Thoracic aorta (tissue), 2 donors: ENCODE data around the gene TBPL1. TPM values are rescaled to one million over a fixed set of nuclear protein-coding genes. Genes with fewer than 3 reads are reported as not detected.

ENCODE experiments used
- ATAC-seq: fragments of 150-250 bp; one replicate; pipeline ENCODE4 v1.8.0; 2017; ENCODE audit warnings: low read depth; ENCODE audit not compliant: insufficient number of reproducible peaks, low FRiP score
- DNase-seq: peaks from one replicate; pipeline ENCODE4 v3.0.0-alpha.2; 2020; ENCODE audit warnings: low spot score
- H3K27ac ChIP-seq, 2 donors: fragments of 200-600 bp; sonication (generic); 1 replicate in 1 of 2; 2 replicates in 1 of 2; pipeline ENCODE4 v1.5.1; 2016; ENCODE audit warnings: mild to moderate bottlenecking in 2 of 2, moderate library complexity in 2 of 2
- H3K27me3 ChIP-seq: fragments of 200-600 bp; sonication (generic); replicated peaks from 2 replicates; pipeline ENCODE4 v1.6.0; 2016; ENCODE audit warnings: mild to moderate bottlenecking; ENCODE audit not compliant: insufficient read depth
- H3K36me3 ChIP-seq: fragments of 200-600 bp; sonication (generic); one replicate; pipeline ENCODE4 v1.5.1; 2016
- H3K4me1 ChIP-seq, 2 donors: fragments of 200-600 bp; sonication (generic); 1 replicate in 1 of 2; 2 replicates in 1 of 2; pipeline versions ENCODE4 v1.5.1 to v1.6.0; 2016; ENCODE audit warnings: low read depth in 2 of 2, mild to moderate bottlenecking in 1 of 2; ENCODE audit not compliant: control insufficient read depth in 1 of 2
- H3K4me3 ChIP-seq: fragments of 200-600 bp; sonication (generic); 2 replicates; pipeline ENCODE4 v1.5.1; 2016; ENCODE audit warnings: mild to moderate bottlenecking
- H3K9me3 ChIP-seq: fragments of 200-600 bp; sonication (generic); 2 replicates; pipeline ENCODE4 v1.5.1; 2016
- total RNA-seq, 2 donors: library from RNA; depleted of rRNA; stranded (reverse); fragments of >200 nt; gene quantifications; one replicate each; pipeline versions ENCODE4 v1.1.0 to v1.2.3, GENCODE V29; 2016
- TF ChIP-seq, protein P1 (sequence below): fragments of 200-600 bp; sonication (generic); IDR thresholded peaks from one replicate; pipeline ENCODE4 v1.5.1; 2019; ENCODE audit warnings: antibody characterized with exemption

Gene TBPL1
- total RNA-seq, 2 donors from 2014 or later, result 6.1 to 8.5 TPM

DNA sequence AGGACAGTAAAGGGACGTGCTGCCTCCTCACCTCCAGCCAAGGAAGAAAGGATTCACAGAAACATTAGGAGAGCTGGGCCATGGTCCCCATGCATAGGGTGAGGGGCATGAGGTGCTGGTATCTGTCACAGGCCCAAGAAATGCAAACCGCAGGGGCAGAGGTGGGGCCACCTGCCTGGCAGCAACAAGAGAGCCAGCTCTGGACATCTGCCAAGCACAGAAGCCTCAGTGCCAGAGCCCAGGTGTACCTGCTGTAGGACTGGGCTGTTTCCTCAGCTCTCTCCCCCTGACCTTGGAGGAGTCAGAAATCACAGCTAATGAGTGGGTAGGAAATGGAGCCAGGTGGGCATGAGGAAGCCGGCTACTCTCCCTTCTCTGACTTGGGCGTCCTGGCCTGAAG lies 54.1 kb downstream of the TBPL1 start:
- Histone ChIP-seq H3K27me3 (no peaks in the 10 kb centered on the region), H3K27ac (no peak overlapping the region), H3K4me3 (no peak overlapping the region), H3K4me1 (peaks cover 16 to 30% of the 10 kb centered on the region in 2 donors), H3K9me3 (no peaks in the 10 kb centered on the region), H3K36me3 (no peaks in the 10 kb centered on the region)
- no peak for ATAC-seq
- DNase-seq, result no peak
- TF ChIP-seq, protein P1, sequence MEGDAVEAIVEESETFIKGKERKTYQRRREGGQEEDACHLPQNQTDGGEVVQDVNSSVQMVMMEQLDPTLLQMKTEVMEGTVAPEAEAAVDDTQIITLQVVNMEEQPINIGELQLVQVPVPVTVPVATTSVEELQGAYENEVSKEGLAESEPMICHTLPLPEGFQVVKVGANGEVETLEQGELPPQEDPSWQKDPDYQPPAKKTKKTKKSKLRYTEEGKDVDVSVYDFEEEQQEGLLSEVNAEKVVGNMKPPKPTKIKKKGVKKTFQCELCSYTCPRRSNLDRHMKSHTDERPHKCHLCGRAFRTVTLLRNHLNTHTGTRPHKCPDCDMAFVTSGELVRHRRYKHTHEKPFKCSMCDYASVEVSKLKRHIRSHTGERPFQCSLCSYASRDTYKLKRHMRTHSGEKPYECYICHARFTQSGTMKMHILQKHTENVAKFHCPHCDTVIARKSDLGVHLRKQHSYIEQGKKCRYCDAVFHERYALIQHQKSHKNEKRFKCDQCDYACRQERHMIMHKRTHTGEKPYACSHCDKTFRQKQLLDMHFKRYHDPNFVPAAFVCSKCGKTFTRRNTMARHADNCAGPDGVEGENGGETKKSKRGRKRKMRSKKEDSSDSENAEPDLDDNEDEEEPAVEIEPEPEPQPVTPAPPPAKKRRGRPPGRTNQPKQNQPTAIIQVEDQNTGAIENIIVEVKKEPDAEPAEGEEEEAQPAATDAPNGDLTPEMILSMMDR, result no peak

DNA sequence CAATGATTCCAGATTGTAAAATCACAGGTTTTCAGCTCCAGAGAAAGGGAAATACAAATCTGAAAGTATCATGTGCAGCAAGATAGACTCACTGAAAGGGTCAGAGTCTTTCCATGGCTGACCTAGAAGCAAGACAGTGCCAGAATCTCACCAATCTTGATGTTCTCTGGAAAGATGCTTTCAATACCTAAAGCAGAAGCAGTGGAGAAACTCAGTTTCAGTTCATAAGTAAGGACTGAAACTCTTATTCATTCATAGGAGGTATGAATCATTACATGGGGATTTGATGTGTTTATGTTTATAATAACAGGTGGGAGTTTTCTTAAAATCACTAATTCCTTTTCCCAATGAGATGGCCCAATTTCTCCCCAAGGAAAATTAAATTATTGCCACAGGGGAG lies 56.9 kb downstream of the TBPL1 start:
- Histone ChIP-seq H3K4me1 (peaks cover 3 to 4% of the 10 kb centered on the region in 2 donors), H3K36me3 (no peaks in the 10 kb centered on the region), H3K4me3 (no peak overlapping the region), H3K27me3 (no peaks in the 10 kb centered on the region), H3K9me3 (no peaks in the 10 kb centered on the region), H3K27ac (no peak overlapping the region)
- TF ChIP-seq, protein P1, result no peak
- DNase-seq (no peak), ATAC-seq (no peak)

DNA sequence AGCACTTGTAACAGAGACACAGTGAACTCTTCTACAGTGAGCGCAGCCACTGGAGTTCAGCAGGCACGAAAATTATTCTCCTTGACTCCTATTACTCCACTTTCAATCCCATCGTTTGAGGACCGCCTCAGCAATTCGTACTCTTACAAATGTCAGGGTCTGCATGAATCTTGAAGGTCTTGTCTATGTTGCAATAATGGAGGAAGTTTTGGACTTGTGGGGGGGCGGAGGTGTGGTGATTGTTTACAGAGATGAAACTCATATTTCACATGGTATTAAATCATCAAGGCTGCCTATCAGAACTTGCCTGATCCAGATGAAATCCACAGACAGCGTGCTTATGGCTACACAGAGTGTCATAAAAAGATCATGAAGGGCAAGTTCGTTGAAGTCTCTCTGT lies 57.4 kb downstream of the TBPL1 start:
- Histone ChIP-seq H3K4me3 (no peak overlapping the region), H3K36me3 (no peaks in the 10 kb centered on the region), H3K4me1 (no peaks in the 10 kb centered on the region), H3K27ac (no peak overlapping the region), H3K9me3 (no peaks in the 10 kb centered on the region), H3K27me3 (no peaks in the 10 kb centered on the region)
- no peak for ATAC-seq
- DNase-seq, result no peak
- TF ChIP-seq, protein P1, result no peak

DNA sequence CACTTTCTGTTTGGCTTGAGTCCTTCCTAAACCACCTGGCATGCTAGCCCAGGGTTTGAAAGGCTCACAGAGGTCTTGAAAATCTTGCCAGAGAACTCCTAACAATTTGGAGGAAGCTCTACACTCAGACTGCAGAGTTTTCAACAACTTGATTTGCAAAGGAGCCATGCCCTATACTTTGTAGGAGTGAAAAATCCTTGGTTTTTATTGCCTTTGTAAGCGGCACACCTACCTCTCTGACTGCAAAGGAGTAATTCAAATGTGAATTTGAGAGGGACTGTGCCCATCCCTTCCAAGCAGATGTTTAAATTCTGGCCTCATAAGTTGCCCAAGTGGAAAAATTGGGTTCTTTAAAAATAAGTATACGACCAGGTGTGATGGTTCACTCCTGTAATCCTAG lies 58.0 kb downstream of the TBPL1 start:
- Histone ChIP-seq H3K27ac (no peak overlapping the region), H3K4me1 (no peaks in the 10 kb centered on the region), H3K9me3 (no peaks in the 10 kb centered on the region), H3K4me3 (no peak overlapping the region), H3K36me3 (no peaks in the 10 kb centered on the region), H3K27me3 (no peaks in the 10 kb centered on the region)
- ATAC-seq, result no peak
- no peak for DNase-seq
- TF ChIP-seq, protein P1, result no peak

DNA sequence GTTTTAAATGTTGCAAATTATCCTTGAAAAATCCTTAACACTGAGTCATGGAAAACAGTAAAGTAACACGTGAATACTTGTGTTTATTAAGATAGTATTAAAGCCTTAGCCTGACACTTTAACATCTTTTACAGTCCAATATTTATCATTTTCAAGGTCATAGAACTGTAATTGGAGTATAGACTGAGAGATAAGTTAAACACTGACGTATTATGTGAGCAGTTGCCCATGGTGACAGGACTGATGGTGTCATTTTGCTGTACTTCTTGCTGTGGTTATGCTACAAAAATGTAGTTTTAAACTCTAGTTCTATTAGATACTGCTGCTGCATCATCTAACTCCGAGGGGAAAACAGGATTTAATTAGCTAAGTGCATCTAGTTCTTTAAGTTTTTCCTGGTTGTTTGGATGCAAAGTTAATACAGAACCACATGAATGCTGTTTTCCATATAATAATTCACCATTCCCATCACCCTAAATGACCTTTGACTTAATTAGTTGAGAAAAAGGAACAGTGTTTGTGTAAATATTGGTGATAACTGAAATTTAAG lies 61.6 kb downstream of the TBPL1 start:
- DNase-seq (no peak), ATAC-seq (no peak)
- H3K4me1 ChIP-seq, result peaks cover 6 to 20% of the 10 kb centered on the region in 2 donors
- H3K27ac ChIP-seq, result no peak overlapping the region
- no peaks in the 10 kb centered on the region for H3K9me3 ChIP-seq
- H3K27me3 ChIP-seq, result no peaks in the 10 kb centered on the region
- no peaks in the 10 kb centered on the region for H3K36me3 ChIP-seq
- no peak overlapping the region for H3K4me3 ChIP-seq
- TF ChIP-seq, protein P1, result no peak
